ENCODE results near the gene ZSCAN5A.
"Not testable (repeated sequence)": the region's sequence is repeated elsewhere in the genome, so short reads cannot be mapped to it uniquely, and the experiment has no call there.

ZSCAN5A gene

GRCh38 chr19:56314381-56315076, at the start of gene ZSCAN5A:
ZSCAN5A (minus strand) TSS chr19:56314839; CDS start chr19:56225046, 89,793 bp downstream.
- H3K36me3 Mint-ChIP-seq, result peaks cover 25% of the 10 kb centered on the region
- H3K27ac Mint-ChIP-seq, result peak within 1 kb of the TSS; percentile 97
- H3K9me3 Mint-ChIP-seq, result peaks cover 3% of the 10 kb centered on the region
- ATAC-seq (peak; percentile 85), DNase-seq (ENCODE audit: low spot score in 2 of 2) (peak; percentile 94 to 98)
- H3K4me3 Mint-ChIP-seq, result peak within 1 kb of the TSS; percentile 82
- H3K4me1 Mint-ChIP-seq, result peaks cover 26% of the 10 kb centered on the region

- H3K27ac Mint-ChIP-seq, result no peak overlapping the region
- DNase-seq (ENCODE audit: low spot score in 2 of 2) (no peak), ATAC-seq (no peak)
- no peaks in the 10 kb centered on the region for H3K4me1 Mint-ChIP-seq
- H3K9me3 Mint-ChIP-seq, result peaks cover 34% of the 10 kb centered on the region
- H3K4me3 Mint-ChIP-seq, result no peak overlapping the region
- no peaks in the 10 kb centered on the region for H3K36me3 Mint-ChIP-seq
These were observed 46.2 kb upstream of the ZSCAN5A start for GRCh38 chr19:56360841-56361240.

- Mint-ChIP-seq H3K36me3 (no peaks in the 10 kb centered on the region), H3K4me3 (no peak overlapping the region), H3K9me3 (peaks cover 16% of the 10 kb centered on the region), H3K4me1 (no peaks in the 10 kb centered on the region), H3K27ac (no peak overlapping the region)
- DNase-seq (ENCODE audit: low spot score in 2 of 2) (no peak), ATAC-seq (no peak)
These were observed 42.3 kb upstream of the ZSCAN5A start for GRCh38 chr19:56356944-56357343.

- DNase-seq (ENCODE audit: low spot score in 2 of 2) (no peak), ATAC-seq (no peak)
- H3K27ac Mint-ChIP-seq, result no peak overlapping the region
- no peak overlapping the region for H3K4me3 Mint-ChIP-seq
- H3K4me1 Mint-ChIP-seq, result no peaks in the 10 kb centered on the region
- no peaks in the 10 kb centered on the region for H3K36me3 Mint-ChIP-seq
- H3K9me3 Mint-ChIP-seq, result peaks cover 14% of the 10 kb centered on the region
These were observed 40.9 kb upstream of the ZSCAN5A start for GRCh38 chr19:56355517-56355916.

GRCh38 chr19:56351208-56351607, 36.6 kb upstream of the ZSCAN5A start:
- no peak for DNase-seq (ENCODE audit: low spot score in 2 of 2)

GRCh38 chr19:56350416-56351045, 35.9 kb upstream of the ZSCAN5A start:
- Mint-ChIP-seq H3K36me3 (no peaks in the 10 kb centered on the region), H3K4me3 (no peak overlapping the region), H3K4me1 (no peaks in the 10 kb centered on the region), H3K27ac (no peak overlapping the region), H3K9me3 (no peaks in the 10 kb centered on the region)
- ATAC-seq, result peak; percentile 36
- DNase-seq (ENCODE audit: low spot score in 2 of 2), result peak; percentile 14 to 59

More at GRCh38 chr19:56351208-56351607, 36.6 kb upstream of the ZSCAN5A start:
- H3K4me3 Mint-ChIP-seq, result no peak overlapping the region
- no peaks in the 10 kb centered on the region for H3K9me3 Mint-ChIP-seq
- ATAC-seq, result no peak
- H3K4me1 Mint-ChIP-seq, result no peaks in the 10 kb centered on the region
- no peaks in the 10 kb centered on the region for H3K36me3 Mint-ChIP-seq
- no peak overlapping the region for H3K27ac Mint-ChIP-seq

- Mint-ChIP-seq H3K4me3 (no peak overlapping the region), H3K27ac (no peak overlapping the region), H3K9me3 (no peaks in the 10 kb centered on the region), H3K4me1 (no peaks in the 10 kb centered on the region), H3K36me3 (no peaks in the 10 kb centered on the region)
- ATAC-seq (no peak), DNase-seq (ENCODE audit: low spot score in 2 of 2) (no peak)
These were observed 33.7 kb upstream of the ZSCAN5A start for GRCh38 chr19:56348289-56348877.

- DNase-seq (ENCODE audit: low spot score in 2 of 2), result no peak
These were observed 32.6 kb upstream of the ZSCAN5A start for GRCh38 chr19:56347163-56347778.

GRCh38 chr19:56341948-56342347, 27.3 kb upstream of the ZSCAN5A start:
- ATAC-seq (no peak), DNase-seq (ENCODE audit: low spot score in 2 of 2) (no peak)
- Mint-ChIP-seq H3K4me3 (no peak overlapping the region), H3K36me3 (no peaks in the 10 kb centered on the region), H3K4me1 (no peaks in the 10 kb centered on the region), H3K9me3 (no peaks in the 10 kb centered on the region), H3K27ac (no peak overlapping the region)

More at GRCh38 chr19:56347163-56347778, 32.6 kb upstream of the ZSCAN5A start:
- no peaks in the 10 kb centered on the region for H3K36me3 Mint-ChIP-seq
- no peak overlapping the region for H3K27ac Mint-ChIP-seq
- no peak for ATAC-seq
- H3K9me3 Mint-ChIP-seq, result no peaks in the 10 kb centered on the region
- H3K4me3 Mint-ChIP-seq, result no peak overlapping the region
- no peaks in the 10 kb centered on the region for H3K4me1 Mint-ChIP-seq

GRCh38 chr19:56339031-56339430, 24.4 kb upstream of the ZSCAN5A start:
- not testable (repeated sequence) for DNase-seq (ENCODE audit: low spot score in 2 of 2); H3K4me3 Mint-ChIP-seq; H3K36me3 Mint-ChIP-seq; H3K9me3 Mint-ChIP-seq; H3K27ac Mint-ChIP-seq; ATAC-seq; H3K4me1 Mint-ChIP-seq

- not testable (repeated sequence) for H3K9me3 Mint-ChIP-seq; H3K4me3 Mint-ChIP-seq; H3K27ac Mint-ChIP-seq; H3K4me1 Mint-ChIP-seq; H3K36me3 Mint-ChIP-seq; DNase-seq (ENCODE audit: low spot score in 2 of 2); ATAC-seq
These were observed 22.4 kb upstream of the ZSCAN5A start for GRCh38 chr19:56337077-56337476.

- H3K4me1 Mint-ChIP-seq; H3K36me3 Mint-ChIP-seq; H3K27ac Mint-ChIP-seq; H3K9me3 Mint-ChIP-seq; DNase-seq (ENCODE audit: low spot score in 2 of 2); ATAC-seq; H3K4me3 Mint-ChIP-seq: not testable (repeated sequence)
These were observed 20.7 kb upstream of the ZSCAN5A start for GRCh38 chr19:56335371-56335770.

GRCh38 chr19:56333506-56333905, 18.9 kb upstream of the ZSCAN5A start:
- ATAC-seq, result peak; percentile 66
- H3K4me3 Mint-ChIP-seq, result no peak overlapping the region
- no peaks in the 10 kb centered on the region for H3K36me3 Mint-ChIP-seq
- H3K9me3 Mint-ChIP-seq, result no peaks in the 10 kb centered on the region
- H3K4me1 Mint-ChIP-seq, result no peaks in the 10 kb centered on the region
- DNase-seq (ENCODE audit: low spot score in 2 of 2), result peak in 1 of 2 donors; percentile 15
- no peak overlapping the region for H3K27ac Mint-ChIP-seq

- Mint-ChIP-seq H3K4me3 (no peak overlapping the region), H3K9me3 (no peaks in the 10 kb centered on the region), H3K27ac (no peak overlapping the region), H3K36me3 (no peaks in the 10 kb centered on the region), H3K4me1 (no peaks in the 10 kb centered on the region)
- no peak for DNase-seq (ENCODE audit: low spot score in 2 of 2)
- ATAC-seq, result no peak
These were observed 18.1 kb upstream of the ZSCAN5A start for GRCh38 chr19:56332695-56333094.

- no peak for ATAC-seq
- no peak for DNase-seq (ENCODE audit: low spot score in 2 of 2)
- Mint-ChIP-seq H3K4me1 (no peaks in the 10 kb centered on the region), H3K36me3 (no peaks in the 10 kb centered on the region), H3K9me3 (peaks cover 2% of the 10 kb centered on the region), H3K27ac (no peak overlapping the region), H3K4me3 (no peak overlapping the region)
These were observed 9.8 kb upstream of the ZSCAN5A start for GRCh38 chr19:56324436-56324835.
